GM21381 (cell line): ENCODE measurements around the gene SLC16A1.
"Not testable (repeated sequence)": the region's sequence is repeated elsewhere in the genome, so short reads cannot be mapped to it uniquely, and the experiment has no call there.

ENCODE experiments used
- ATAC-seq: cut with Tn5 transposase; IDR thresholded peaks from one replicate; pipeline ENCODE4 v1.9.1; 2021; ENCODE audit warnings: mild to moderate bottlenecking, moderate library complexity; ENCODE audit not compliant: unreplicated experiment

Gene SLC16A1

GRCh38 chr1:112888630-112889029 lies 67.4 kb downstream of the SLC16A1 start:
- ATAC-seq, result no peak

GRCh38 chr1:112887599-112888283 lies 68.3 kb downstream of the SLC16A1 start:
- ATAC-seq, result no peak

- not testable (repeated sequence) for ATAC-seq
Measured at GRCh38 chr1:112884996-112885395, 71.0 kb downstream of the SLC16A1 start.

- ATAC-seq, result no peak
Measured at GRCh38 chr1:112882271-112882744, 73.7 kb downstream of the SLC16A1 start.

GRCh38 chr1:112881742-112882127 lies 74.3 kb downstream of the SLC16A1 start:
- no peak for ATAC-seq

- no peak for ATAC-seq
Measured at GRCh38 chr1:112879834-112880233, 76.2 kb downstream of the SLC16A1 start.

GRCh38 chr1:112878321-112878720 lies 77.7 kb downstream of the SLC16A1 start:
- no peak for ATAC-seq

GRCh38 chr1:112877750-112878149 lies 78.2 kb downstream of the SLC16A1 start:
- no peak for ATAC-seq

- no peak for ATAC-seq
Measured at GRCh38 chr1:112876315-112876714, 79.7 kb downstream of the SLC16A1 start.

GRCh38 chr1:112872551-112872962 lies 83.4 kb downstream of the SLC16A1 start:
- ATAC-seq, result no peak

- no peak for ATAC-seq
Measured at GRCh38 chr1:112870887-112871646, 84.9 kb downstream of the SLC16A1 start.

GRCh38 chr1:112869895-112870294 lies 86.1 kb downstream of the SLC16A1 start:
- ATAC-seq, result no peak

GRCh38 chr1:112868191-112868590 lies 87.8 kb downstream of the SLC16A1 start:
- no peak for ATAC-seq

- no peak for ATAC-seq
Measured at GRCh38 chr1:112866981-112867380, 89.0 kb downstream of the SLC16A1 start.

GRCh38 chr1:112866151-112866550 lies 89.8 kb downstream of the SLC16A1 start:
- no peak for ATAC-seq

- ATAC-seq, result no peak
Measured at GRCh38 chr1:112862753-112863426, 93.1 kb downstream of the SLC16A1 start.
